ENCODE measurements around the gene ANKMY2. TPM values are rescaled to one million over a fixed set of nuclear protein-coding genes. Genes with fewer than 3 reads are reported as not detected.
"Not testable (repeated sequence)": the region's sequence is repeated elsewhere in the genome, so short reads cannot be mapped to it uniquely, and the experiment has no call there.

Gene ANKMY2
- total RNA-seq, 1 donor from 2014 or later = 13.8 TPM

DNA sequence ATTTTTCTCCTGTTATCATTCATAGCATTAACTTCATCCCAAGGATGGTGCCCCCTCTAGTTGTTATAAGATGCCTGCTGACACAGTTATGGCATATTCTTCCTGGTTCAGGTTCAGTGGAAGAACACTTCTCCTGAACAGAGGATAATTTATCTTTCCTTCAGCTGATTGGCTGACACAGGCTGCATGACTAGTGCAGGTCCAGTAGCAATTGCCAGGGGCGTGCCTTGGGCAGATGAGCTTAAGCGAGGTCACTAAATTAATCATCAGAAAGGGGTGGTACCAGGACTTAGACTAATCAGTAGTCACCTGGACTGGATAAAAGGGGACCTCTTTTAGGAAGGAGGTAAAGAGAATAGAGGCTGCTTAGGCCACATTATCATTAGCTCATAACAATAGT is 42.7 kb upstream of the ANKMY2 start:
- Histone ChIP-seq H3K4me3 (no peak overlapping the region), H3K4me1 (no peaks in the 10 kb centered on the region), H3K36me3 (peaks cover 3 to 25% of the 10 kb centered on the region in 2 donors), H3K9me3 (no peaks in the 10 kb centered on the region), H3K27me3 (no peaks in the 10 kb centered on the region), H3K27ac (no peak overlapping the region)
- intact Hi-C loops (cut with DNase I) = no loop called here
- no peak for DNase-seq (ENCODE audit: extremely low spot score in 2 of 2)
- no peak for TF ChIP-seq POLR2A (IDR thresholded peaks at IDR 0.05)

- Histone ChIP-seq H3K9me3 (no peaks in the 10 kb centered on the region), H3K36me3 (peaks cover 3 to 39% of the 10 kb centered on the region in 2 donors), H3K4me3 (no peak overlapping the region), H3K4me1 (no peaks in the 10 kb centered on the region), H3K27ac (no peak overlapping the region), H3K27me3 (no peaks in the 10 kb centered on the region)
- no peak for TF ChIP-seq POLR2A (IDR thresholded peaks at IDR 0.05)
- no peak for TF ChIP-seq POLR2AphosphoS5 (IDR thresholded peaks at IDR 0.05; ENCODE audit: insufficient read depth in 1 of 2, low read depth in 1 of 2)
- TF ChIP-seq CTCF (IDR thresholded peaks at IDR 0.05) = no peak
- intact Hi-C loops (cut with DNase I) = no loop called here
- no peak for DNase-seq (ENCODE audit: extremely low spot score in 2 of 2)
Observed at GRCh38 chr7:16685535-16685934, 40.0 kb upstream of the ANKMY2 start.

DNA sequence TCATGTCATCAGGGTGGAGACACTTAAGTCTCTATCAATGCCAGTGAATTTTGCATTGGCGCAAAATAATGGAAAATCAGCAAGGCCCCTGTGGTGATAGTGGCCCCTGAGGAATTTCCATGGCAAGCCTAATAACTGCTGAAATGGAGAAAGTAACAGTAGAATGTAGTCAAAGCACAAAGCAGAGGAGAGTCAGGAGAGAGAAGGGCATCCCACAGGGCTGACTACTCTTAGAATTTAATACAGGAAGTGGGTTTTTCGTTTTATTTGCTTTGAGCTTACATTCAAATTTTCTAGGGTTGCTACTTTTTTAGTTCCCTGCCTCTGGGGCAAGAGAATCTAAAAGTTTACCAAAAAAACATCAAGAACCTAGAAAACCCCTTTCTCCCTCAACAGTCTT is 39.4 kb upstream of the ANKMY2 start:
- Histone ChIP-seq H3K4me3 (no peak overlapping the region), H3K4me1 (no peaks in the 10 kb centered on the region), H3K27me3 (no peaks in the 10 kb centered on the region), H3K36me3 (peaks cover 0 to 33% of the 10 kb centered on the region in 2 donors), H3K9me3 (no peaks in the 10 kb centered on the region), H3K27ac (no peak overlapping the region)
- no peak for DNase-seq (ENCODE audit: extremely low spot score in 2 of 2)
- intact Hi-C loops (cut with DNase I) = no loop called here
- TF ChIP-seq POLR2A (IDR thresholded peaks at IDR 0.05) = no peak
- TF ChIP-seq CTCF (IDR thresholded peaks at IDR 0.05) = no peak
- TF ChIP-seq POLR2AphosphoS5 (IDR thresholded peaks at IDR 0.05; ENCODE audit: insufficient read depth in 1 of 2, low read depth in 1 of 2) = no peak

DNA sequence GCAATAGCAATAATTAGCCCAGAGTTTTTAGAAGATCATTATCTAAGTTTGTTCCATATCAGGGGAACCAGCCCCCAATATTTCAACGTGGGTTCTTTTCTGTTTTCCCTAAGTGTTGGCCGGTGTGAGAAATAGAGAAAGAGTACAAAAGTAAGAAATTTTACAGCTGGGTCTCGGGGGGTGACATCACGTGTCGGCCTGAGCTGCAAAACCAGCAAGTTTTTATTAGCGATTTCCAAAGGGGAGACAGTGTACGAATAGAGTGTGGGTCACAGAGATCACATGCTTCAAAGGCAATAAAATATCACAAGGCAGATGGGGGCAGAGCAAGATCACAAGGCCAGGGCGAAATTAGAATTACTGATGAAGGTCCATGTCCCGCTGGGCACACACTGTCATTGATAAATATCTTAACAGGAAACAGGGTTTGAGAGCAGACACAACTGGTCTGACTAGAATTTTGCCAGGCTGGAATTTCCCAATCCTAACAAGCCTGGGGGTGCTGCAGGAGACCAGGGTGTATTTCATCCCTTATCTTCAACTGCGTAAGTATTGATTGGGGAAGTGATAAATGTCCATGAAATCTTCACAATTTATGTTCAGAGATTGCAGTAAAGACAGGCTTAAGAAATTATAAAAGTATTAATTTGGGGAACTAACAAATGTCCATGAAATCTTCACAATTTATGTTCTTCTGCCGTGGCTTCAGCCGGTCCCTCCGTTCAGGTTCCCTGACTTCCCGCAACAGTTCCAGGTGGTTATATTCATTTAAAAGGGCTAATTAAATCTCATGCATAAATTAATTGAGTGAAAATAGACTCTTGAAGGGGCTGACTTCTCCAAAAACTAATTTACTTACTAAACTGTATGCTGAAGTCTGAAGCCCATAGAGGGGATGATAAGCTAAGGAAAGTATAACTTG is 33.4 kb upstream of the ANKMY2 start:
- H3K27ac ChIP-seq; H3K27me3 ChIP-seq; H3K4me3 ChIP-seq; H3K4me1 ChIP-seq; DNase-seq (ENCODE audit: extremely low spot score in 2 of 2); intact Hi-C loops (cut with DNase I); H3K9me3 ChIP-seq: not testable (repeated sequence)
- H3K36me3 ChIP-seq = peaks cover 0 to 26% of the 10 kb centered on the region in 2 donors

DNA sequence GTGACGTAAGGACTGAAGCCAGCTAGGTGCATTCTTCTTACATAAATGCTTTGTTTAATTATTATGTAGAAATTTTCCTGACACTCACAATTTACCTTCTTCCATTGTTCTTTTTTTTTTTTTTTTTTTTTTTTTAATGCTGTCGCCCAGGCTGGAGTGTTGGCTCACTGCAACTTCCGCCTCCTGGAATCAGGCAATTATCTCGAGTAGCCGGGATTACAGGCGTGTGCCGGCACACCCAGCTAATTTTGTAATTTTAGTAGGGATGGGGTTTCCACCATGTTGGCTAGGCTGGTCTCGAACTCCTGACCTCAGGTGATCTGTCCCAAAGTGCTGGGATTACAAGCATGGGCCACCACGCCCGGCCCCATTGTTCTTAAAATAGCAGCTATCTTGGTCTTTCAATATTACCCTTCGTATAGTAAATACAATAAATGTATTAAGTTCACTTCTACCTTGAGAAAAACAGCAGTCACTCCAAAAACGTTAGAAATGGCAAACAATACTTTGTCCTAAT is 32.5 kb upstream of the ANKMY2 start:
- Histone ChIP-seq H3K4me1 (peaks cover 9% of the 10 kb centered on the region), H3K27ac (no peak overlapping the region), H3K9me3 (no peaks in the 10 kb centered on the region), H3K27me3 (no peaks in the 10 kb centered on the region), H3K4me3 (no peak overlapping the region), H3K36me3 (peaks cover 0 to 24% of the 10 kb centered on the region in 2 donors)
- DNase-seq (ENCODE audit: extremely low spot score in 2 of 2) = no peak
- no peak for TF ChIP-seq CTCF (IDR thresholded peaks at IDR 0.05)
- no peak for TF ChIP-seq POLR2AphosphoS5 (IDR thresholded peaks at IDR 0.05; ENCODE audit: insufficient read depth in 1 of 2, low read depth in 1 of 2)
- TF ChIP-seq POLR2A (IDR thresholded peaks at IDR 0.05) = no peak
- intact Hi-C loops (cut with DNase I) = no loop called here

DNA sequence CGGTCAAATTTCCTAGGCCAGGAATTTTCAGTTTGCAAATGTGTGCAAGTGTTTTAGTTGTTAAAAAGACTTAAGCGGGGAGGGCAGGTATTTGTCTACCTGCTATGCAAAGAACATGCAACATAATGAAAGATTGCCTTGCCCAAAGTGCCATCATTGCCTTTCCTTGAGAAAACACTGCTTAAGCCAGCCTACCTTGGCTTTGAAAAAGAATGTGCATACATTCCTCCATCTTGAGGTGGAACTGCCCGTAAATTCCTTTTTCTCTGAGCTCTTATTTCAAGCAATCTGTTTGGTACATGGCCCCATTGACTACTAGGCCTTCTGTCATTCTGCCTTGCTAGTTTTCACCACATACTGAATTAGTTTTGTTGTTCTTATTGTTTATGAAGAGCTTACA is 29.7 kb upstream of the ANKMY2 start:
- no peak overlapping the region for H3K4me3 ChIP-seq
- intact Hi-C loops (cut with DNase I) = no loop called here
- TF ChIP-seq POLR2A (IDR thresholded peaks at IDR 0.05) (no peak), CTCF (IDR thresholded peaks at IDR 0.05) (no peak), POLR2AphosphoS5 (IDR thresholded peaks at IDR 0.05; ENCODE audit: insufficient read depth in 1 of 2, low read depth in 1 of 2) (no peak)
- peaks cover 0 to 7% of the 10 kb centered on the region in 2 donors for H3K36me3 ChIP-seq
- no peaks in the 10 kb centered on the region for H3K27me3 ChIP-seq
- peaks cover 24% of the 10 kb centered on the region for H3K4me1 ChIP-seq
- no peak overlapping the region for H3K27ac ChIP-seq
- no peak for DNase-seq (ENCODE audit: extremely low spot score in 2 of 2)
- no peaks in the 10 kb centered on the region for H3K9me3 ChIP-seq

Measured in vagina (tissue), 2 donors.